Ovary (tissue), 3 donors: ENCODE results near the gene SLMAP.

ENCODE experiments used
- POLR2A ChIP-seq: fragments of 450-650 bp; IDR thresholded peaks from one replicate; pipeline ENCODE4 v1.6.1; 2017; ENCODE audit warnings: antibody characterized with exemption, mild to moderate bottlenecking, moderate library complexity
- TF ChIP-seq, protein P1 (sequence below), 3 donors: fragments of 450-650 bp in 2 of 3; fragments of 200-600 bp in 1 of 3; IDR thresholded peaks; one replicate each; pipeline versions ENCODE4 v1.5.1 to v1.8.0; 2016 to 2022; ENCODE audit warnings: antibody characterized with exemption in 3 of 3, mild to moderate bottlenecking in 1 of 3
- donor health status: DM: no; HTN: no; CAD: no.

DNA sequence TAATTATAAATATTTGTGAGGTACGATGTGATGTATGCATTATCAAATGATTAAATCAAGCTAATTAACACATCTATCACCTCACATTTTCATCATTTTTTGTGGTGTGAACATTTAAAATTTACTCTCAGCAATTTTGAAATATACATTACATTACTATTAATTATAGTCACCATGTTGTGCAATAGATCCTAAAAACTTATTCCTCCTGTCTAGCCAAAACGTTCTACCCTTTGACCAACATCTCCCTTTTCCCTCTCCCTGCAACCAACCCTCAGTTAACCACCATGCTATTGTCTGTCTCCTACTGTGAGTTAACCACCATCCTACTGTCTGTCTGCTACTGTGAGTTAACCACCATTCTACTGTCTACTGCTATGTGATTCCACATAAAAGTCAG, 20.7 kb upstream of the SLMAP start:
- TF ChIP-seq POLR2A = no peak
- TF ChIP-seq, protein P1, sequence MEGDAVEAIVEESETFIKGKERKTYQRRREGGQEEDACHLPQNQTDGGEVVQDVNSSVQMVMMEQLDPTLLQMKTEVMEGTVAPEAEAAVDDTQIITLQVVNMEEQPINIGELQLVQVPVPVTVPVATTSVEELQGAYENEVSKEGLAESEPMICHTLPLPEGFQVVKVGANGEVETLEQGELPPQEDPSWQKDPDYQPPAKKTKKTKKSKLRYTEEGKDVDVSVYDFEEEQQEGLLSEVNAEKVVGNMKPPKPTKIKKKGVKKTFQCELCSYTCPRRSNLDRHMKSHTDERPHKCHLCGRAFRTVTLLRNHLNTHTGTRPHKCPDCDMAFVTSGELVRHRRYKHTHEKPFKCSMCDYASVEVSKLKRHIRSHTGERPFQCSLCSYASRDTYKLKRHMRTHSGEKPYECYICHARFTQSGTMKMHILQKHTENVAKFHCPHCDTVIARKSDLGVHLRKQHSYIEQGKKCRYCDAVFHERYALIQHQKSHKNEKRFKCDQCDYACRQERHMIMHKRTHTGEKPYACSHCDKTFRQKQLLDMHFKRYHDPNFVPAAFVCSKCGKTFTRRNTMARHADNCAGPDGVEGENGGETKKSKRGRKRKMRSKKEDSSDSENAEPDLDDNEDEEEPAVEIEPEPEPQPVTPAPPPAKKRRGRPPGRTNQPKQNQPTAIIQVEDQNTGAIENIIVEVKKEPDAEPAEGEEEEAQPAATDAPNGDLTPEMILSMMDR (IDR thresholded peaks at IDR 0.05) = no peak
